Measurements from ENCODE around the gene KATNB1.

GRCh38 chr16:57752581-57753447, 17.2 kb downstream of the KATNB1 start:
- TF ChIP-seq CTCF (IDR thresholded peaks at IDR 0.05; ENCODE audit: low read depth, low read length, poor library complexity, severe bottlenecking) (no peak), EZH2phosphoT487 (IDR thresholded peaks at IDR 0.05; ENCODE audit: borderline replicate concordance, low read length) (no peak)
